ENCODE results near the gene DSTYK. TPM values are rescaled to one million over a fixed set of nuclear protein-coding genes. Genes with fewer than 3 reads are reported as not detected.

The DSTYK gene
- total RNA-seq, 2 experiments from 2014 or later = 14.0 to 14.4 TPM

DNA sequence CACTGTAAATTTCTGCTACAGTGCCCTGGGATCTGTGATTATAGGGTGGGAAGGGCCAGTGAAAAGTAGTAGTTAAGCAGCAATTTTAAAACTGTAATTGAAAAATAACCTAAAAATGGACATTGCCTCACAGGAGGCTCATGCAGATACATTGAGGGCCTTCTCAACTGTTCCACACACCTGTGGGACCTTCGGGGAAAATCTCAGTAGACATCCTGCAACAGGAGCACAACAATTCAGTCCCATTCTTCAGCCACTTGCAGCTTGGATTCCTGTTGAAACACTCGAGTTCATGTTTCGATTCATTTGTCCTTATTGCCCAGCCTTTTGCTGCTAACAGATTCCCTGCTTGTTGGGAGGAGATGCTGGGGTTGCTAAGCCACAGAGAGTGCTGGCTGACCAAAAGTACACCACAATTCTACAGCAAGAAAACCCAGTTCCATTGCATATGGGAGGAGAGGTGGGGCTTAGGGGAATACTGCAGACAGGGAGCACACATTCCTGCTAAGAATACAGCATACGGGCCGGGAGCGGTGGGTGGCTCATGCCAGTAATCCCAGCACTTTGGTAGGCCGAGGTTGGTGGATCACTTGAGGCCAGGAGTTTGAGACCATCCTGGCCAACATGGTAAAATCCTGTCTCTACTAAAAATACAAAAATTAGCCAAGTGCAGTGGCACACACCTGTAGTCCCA is 20.8 kb upstream of the DSTYK start:
- Mint-ChIP-seq H3K27ac (peak overlapping the region; percentile 74), H3K9me3 (no peaks in the 10 kb centered on the region), H3K27me3 (no peaks in the 10 kb centered on the region), H3K4me1 (peaks cover 67% of the 10 kb centered on the region), H3K36me3 (peaks cover 43% of the 10 kb centered on the region), H3K4me3 (peak overlapping the region; percentile 62)
- no peak for DNase-seq

DNA sequence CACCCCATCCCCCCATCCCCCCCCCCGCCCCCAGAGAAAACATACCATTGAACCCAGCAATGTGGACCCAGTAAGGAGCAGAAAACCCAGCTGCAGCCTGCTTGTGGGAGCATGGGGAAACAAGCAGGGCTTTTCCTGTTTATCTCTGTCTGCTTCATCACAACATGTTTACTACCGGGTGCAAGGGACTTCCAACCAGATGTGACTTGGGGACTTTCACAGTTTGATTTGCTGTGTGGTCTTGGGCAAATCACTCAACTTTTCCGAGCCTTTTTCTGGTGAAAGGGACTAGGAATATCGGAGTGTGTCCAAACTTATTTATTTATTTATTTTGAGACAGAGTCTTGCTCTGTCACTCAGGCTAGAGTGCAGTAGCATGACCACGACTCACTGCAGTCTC is 19.5 kb upstream of the DSTYK start:
- Mint-ChIP-seq H3K4me3 (peak overlapping the region; percentile 62), H3K4me1 (peaks cover 63% of the 10 kb centered on the region), H3K36me3 (peaks cover 38% of the 10 kb centered on the region), H3K27me3 (peaks cover 3% of the 10 kb centered on the region), H3K9me3 (no peaks in the 10 kb centered on the region), H3K27ac (no peak overlapping the region)
- DNase-seq = no peak

DNA sequence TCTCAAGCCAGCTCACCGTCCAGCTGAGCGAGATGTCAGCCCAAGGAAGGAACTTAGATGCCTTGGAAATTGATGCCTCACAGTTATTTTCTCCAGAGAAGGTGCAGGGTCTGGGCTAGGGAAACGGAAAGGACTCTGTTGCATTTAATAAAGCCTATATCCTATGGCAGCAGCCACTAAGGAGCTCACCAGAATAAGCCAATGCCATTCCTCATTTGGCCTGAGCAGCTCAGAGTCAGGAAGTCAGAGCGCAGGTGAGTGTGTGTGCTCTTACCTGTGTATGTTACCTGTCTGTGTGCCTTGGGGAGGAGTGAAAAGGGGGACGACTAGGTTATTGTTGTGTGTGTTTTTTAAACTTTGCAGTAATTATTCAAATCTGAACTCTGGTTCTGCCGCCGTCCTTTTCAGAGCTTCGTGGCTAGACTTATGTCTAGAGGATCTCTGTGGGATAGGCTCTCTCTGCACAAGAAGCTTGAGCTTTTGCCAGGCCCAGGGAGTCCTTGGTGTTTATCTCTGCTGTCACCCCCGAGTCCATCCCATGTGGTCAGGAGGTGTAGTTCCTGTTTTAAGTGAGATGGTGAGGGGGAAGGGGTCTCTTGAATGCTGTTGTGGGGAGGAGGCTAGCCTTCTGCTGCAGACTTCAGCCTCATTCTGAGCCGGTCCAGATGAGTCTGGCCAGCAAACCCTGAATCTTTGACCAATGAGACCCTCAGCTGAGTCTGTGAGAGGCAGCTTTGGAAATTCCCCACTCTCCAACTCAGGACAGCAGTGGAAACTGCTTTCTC is 18.6 kb upstream of the DSTYK start:
- H3K36me3 Mint-ChIP-seq = peaks cover 38% of the 10 kb centered on the region

DNA sequence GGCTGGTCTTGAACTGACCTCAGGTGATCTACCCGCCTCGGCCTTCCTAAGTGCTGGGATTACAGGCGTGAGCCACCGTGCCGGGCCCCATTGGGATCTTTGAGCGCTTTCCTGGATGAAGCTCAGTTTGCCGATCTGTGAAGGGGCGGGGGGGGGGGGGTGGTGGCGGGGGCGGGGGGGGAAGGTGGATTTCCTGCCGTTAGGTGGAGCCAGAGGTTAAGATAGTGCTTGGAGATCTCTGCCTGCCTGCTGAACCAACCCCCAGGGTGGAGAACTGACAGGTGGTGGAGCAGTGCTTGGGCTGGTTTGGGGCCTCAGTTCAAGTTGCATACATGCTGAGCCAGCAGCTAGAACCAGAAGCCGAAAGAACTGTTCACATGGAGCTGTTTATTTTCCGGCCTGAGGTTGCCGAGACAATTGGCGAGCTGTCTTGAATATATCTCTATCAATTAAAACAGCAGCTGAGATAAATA is 17.9 kb upstream of the DSTYK start:
- H3K4me1 Mint-ChIP-seq = peaks cover 54% of the 10 kb centered on the region
- H3K9me3 Mint-ChIP-seq = no peaks in the 10 kb centered on the region
- H3K36me3 Mint-ChIP-seq = peaks cover 33% of the 10 kb centered on the region

More for the DNA sequence above, 18.6 kb upstream of the DSTYK start:
- no peaks in the 10 kb centered on the region for H3K9me3 Mint-ChIP-seq
- H3K4me1 Mint-ChIP-seq = peaks cover 59% of the 10 kb centered on the region
- H3K27ac Mint-ChIP-seq = peak overlapping the region; percentile 21
- DNase-seq = no peak
- H3K27me3 Mint-ChIP-seq = peaks cover 10% of the 10 kb centered on the region
- peak overlapping the region; percentile 96 for H3K4me3 Mint-ChIP-seq

DNA sequence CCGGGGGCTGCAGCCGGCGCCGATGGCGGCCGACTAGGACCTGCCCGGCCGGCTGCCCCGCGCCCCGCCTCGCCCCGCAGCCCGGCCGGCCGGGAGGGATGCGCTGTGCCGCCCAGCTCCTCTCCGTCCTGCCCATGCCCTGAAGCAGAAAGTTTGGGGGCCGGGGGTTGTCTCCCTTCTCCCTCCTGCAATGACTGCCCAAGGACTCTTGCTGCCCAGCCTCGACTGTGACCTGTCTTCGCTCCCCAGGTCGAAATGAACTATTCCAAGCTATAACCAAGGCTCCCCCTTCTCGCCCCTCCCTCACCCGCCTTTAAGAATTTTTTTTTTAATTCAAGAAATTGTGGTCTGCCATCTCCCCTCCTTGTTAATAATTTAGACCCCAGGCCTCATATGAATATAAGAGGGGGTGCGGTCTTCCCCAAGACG is 16.6 kb upstream of the DSTYK start:
- Mint-ChIP-seq H3K27ac (peak overlapping the region; percentile 19), H3K4me1 (peaks cover 42% of the 10 kb centered on the region), H3K9me3 (no peaks in the 10 kb centered on the region), H3K36me3 (peaks cover 26% of the 10 kb centered on the region), H3K4me3 (peak overlapping the region; percentile 96), H3K27me3 (peaks cover 17% of the 10 kb centered on the region)
- DNase-seq = no peak

More for the DNA sequence above, 17.9 kb upstream of the DSTYK start:
- Mint-ChIP-seq H3K4me3 (peak overlapping the region; percentile 96), H3K27me3 (peaks cover 15% of the 10 kb centered on the region), H3K27ac (peak overlapping the region; percentile 86)
- DNase-seq = peak; percentile 69

DNA sequence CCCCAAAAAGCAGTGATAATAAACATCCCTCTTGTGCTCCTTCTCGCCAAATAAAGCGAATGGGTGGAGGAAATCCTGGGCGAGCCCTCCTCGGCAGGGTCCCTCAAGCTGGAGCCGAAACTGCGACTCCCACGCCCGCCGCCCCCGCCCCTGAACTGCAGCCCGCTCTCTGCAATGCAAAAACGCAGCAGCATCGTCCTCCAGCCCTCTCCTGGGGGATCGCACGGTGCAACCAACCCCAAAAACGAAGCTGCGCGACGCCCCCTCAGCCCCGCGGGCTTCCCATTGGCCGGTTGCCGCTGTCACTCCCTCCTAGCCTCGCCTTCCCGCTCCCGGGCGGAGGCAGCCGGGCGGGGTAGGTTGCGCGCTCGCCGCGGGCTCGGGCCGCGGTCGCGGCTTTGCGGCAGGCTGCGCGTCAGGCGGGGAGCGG is 16.1 kb upstream of the DSTYK start, which contains the start of gene TMCC2:
Gene TMCC2 (plus strand): TSS at position 363 of the 430 bp plus-strand sequence. CDS start 619 bp downstream, outside the sequence.
- DNase-seq = peak; percentile 93
- Mint-ChIP-seq H3K4me1 (peaks cover 39% of the 10 kb centered on the region), H3K4me3 (peak within 1 kb of the TSS; percentile 96)

DNA sequence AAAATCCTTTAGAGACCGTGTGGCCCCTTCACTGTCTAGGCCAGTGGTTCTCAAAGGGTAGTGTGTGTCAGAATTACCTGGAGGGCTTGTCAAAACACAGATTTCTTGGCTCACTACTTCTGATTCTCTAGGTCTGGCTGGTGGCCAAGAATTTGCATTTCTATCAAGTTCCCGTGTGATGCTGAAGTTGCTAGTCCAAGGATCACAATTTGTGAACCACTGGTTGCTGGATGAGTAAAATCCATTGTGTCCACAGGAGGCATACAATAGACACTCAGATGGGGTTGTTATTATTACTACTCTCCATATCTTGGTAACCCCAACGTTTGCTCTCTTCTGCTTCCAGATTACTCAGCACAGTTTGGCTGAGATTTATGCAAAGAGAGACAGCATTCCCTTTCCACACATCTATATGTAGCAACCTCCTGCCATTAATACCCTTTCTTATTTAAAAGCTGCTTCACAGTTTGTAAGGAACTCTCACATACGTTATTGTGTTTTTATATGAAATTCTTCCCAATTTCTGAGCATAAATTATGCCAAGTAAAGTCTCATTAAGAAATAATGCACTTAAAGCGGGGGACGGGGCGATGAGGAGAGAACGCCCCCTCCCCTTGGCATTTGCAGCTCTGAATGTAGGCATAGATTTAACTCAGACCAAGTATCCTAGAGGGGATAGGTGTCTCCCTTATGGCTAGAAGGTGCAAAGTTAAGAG is 15.5 kb upstream of the DSTYK start:
- Mint-ChIP-seq H3K4me1 (peaks cover 33% of the 10 kb centered on the region), H3K4me3 (peak overlapping the region; percentile 74), H3K9me3 (no peaks in the 10 kb centered on the region), H3K27ac (no peak overlapping the region), H3K27me3 (peaks cover 17% of the 10 kb centered on the region), H3K36me3 (peaks cover 23% of the 10 kb centered on the region)
- no peak for DNase-seq

More for the DNA sequence above, 16.1 kb upstream of the DSTYK start, which contains the start of gene TMCC2:
- Mint-ChIP-seq H3K9me3 (no peaks in the 10 kb centered on the region), H3K36me3 (peaks cover 26% of the 10 kb centered on the region), H3K27ac (peak within 1 kb of the TSS; percentile 86), H3K27me3 (peaks cover 17% of the 10 kb centered on the region)

DNA sequence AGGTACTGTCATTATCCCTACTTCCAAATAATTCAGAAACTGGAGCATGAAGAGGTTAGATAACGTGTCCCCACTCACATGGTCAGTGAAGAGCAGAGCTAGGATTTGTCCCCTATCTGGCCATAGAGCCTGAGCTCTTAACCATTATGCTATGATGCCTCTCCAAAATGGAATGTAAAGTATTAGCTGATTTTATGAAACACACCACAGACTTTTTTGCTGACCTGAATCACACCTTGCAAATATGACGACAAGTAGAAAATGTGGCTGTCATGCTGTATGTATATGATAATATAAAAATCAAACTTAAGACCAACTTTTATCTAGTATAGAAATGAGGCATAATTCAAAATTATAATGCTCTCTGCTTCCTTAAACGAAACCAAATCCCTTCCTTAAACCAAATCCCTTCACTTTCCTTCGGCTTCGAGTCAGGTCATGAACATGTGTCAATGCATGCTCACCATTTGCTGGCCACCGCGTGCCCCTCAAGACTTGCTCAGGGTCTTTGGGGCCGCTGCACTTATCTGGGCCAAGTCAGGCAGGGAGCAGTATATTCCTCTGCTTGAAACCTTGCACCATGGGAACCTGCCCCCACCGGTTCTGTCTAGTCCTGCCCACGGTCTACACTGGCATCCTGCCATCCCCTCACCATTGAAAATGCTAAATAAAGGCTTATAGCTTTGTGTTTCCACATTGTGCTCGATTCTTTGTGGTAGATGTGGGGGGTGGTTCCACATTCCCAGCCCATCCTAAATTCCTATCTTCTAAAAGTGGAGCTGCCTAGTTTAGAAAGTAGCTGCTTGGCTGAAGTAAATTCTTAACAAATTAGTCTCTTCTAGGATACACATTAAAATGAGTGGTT is 14.6 kb upstream of the DSTYK start:
- DNase-seq = no peak
- H3K4me3 Mint-ChIP-seq = no peak overlapping the region

DNA sequence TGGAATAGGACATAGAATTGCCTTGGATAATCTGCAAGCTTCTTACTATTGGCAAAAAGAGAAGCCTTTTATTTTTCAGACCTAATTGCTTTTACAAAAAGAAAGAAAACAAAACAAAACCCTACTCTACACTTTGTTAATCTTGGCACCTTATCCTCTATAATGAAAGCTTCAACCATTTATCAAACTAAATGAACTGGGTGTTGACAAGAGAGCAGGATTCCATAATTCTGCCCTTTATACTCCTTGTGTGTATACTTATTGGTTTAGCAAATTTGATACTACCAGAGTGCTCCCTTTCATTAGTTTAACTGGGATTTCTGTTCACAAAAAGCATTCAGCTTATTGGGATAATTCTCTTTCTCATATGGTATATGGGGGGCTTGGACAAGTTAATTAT is 13.2 kb upstream of the DSTYK start:
- Mint-ChIP-seq H3K36me3 (peaks cover 3% of the 10 kb centered on the region), H3K9me3 (no peaks in the 10 kb centered on the region), H3K4me3 (no peak overlapping the region), H3K27me3 (peaks cover 23% of the 10 kb centered on the region), H3K4me1 (peaks cover 15% of the 10 kb centered on the region), H3K27ac (no peak overlapping the region)
- DNase-seq = no peak

More for the DNA sequence above, 14.6 kb upstream of the DSTYK start:
- Mint-ChIP-seq H3K27ac (no peak overlapping the region), H3K27me3 (peaks cover 22% of the 10 kb centered on the region), H3K9me3 (no peaks in the 10 kb centered on the region), H3K4me1 (peaks cover 25% of the 10 kb centered on the region), H3K36me3 (peaks cover 15% of the 10 kb centered on the region)

DNA sequence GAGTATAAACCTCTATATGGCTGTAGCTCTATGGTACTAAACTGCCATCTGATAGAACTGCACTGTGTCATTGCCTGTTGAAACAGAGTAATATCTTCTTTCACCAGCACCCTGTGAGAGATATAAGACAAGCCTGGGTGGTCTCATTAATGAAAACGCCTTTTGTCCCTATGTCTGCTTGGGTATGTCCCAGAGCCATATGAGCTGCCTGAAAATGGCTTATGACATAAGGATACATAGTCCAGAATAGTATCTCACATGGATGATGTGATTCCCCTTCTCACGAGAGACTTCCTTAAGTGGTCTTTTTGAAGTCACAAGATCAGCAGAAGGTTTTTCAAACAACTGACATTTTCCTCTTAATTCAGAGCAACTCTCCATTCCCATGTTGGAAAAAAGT is 8.9 kb upstream of the DSTYK start:
- Mint-ChIP-seq H3K27me3 (peaks cover 25% of the 10 kb centered on the region), H3K4me3 (no peak overlapping the region), H3K36me3 (no peaks in the 10 kb centered on the region), H3K27ac (no peak overlapping the region), H3K9me3 (no peaks in the 10 kb centered on the region), H3K4me1 (peaks cover 4% of the 10 kb centered on the region)
- DNase-seq = no peak

DNA sequence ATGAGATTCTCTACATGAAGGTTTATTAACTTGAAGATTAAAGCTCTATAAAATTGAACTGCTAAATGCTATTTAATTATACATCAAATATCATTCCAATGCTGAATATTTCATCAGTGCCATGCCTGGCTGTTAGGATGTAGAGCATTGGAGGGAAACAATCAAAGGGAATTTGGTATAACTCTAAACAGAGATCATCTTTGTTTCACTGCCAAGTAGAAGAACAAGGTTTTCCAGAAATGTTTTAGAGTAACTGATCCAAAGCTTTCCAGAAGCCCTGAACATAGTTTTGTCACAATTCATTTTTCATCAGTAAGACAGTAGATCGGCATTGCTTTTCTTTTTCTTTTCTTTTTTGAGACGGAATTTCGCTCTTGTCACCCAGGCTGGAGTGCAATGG is 5.9 kb upstream of the DSTYK start:
- H3K9me3 Mint-ChIP-seq = no peaks in the 10 kb centered on the region
- no peak for DNase-seq
- H3K4me3 Mint-ChIP-seq = no peak overlapping the region
- no peak overlapping the region for H3K27ac Mint-ChIP-seq
- H3K4me1 Mint-ChIP-seq = peaks cover 13% of the 10 kb centered on the region
- no peaks in the 10 kb centered on the region for H3K36me3 Mint-ChIP-seq
- peaks cover 14% of the 10 kb centered on the region for H3K27me3 Mint-ChIP-seq

DNA sequence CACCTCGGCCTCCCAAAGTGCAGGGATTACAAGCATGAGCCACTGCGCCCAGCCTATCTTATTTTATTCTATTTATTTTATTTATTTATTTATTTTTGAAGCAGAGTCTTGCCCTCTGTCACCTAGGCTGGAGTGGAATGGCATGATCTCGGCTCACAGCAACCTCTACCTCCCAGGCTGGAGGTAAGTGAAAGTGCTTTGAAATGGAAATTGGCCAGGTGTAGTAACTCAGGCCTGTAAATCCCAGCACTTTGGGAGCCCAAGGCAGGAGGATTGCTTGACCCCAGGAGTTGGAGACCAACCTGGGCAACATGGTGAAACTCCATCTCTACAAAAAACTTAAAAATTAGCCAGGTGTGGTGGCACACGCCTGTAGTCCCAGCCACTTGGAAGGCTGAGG is 5.1 kb upstream of the DSTYK start:
- Mint-ChIP-seq H3K27ac (no peak overlapping the region), H3K36me3 (no peaks in the 10 kb centered on the region), H3K4me3 (no peak overlapping the region), H3K27me3 (peaks cover 14% of the 10 kb centered on the region), H3K9me3 (no peaks in the 10 kb centered on the region), H3K4me1 (peaks cover 21% of the 10 kb centered on the region)
- DNase-seq = no peak

DNA sequence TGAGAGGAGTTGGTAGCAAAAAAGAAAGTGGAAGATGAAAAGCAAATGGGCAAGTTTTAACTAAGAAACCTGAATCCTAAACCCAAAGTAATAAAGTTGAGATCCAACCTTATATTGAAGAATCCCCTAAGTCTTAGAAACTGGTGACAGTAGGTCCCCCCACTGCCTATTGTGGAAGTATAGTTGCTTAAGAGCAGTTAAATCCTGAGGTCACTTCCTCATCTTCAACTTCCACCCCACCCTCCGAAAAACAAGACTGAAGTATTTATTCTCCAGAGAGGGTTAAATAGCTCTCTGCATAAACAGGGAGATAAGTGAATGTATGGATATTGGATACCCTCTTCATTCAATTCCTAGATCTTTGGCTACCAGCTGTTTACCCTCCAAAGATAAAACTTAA is 3.3 kb upstream of the DSTYK start:
- Mint-ChIP-seq H3K27ac (no peak overlapping the region), H3K36me3 (peaks cover 5% of the 10 kb centered on the region), H3K9me3 (no peaks in the 10 kb centered on the region), H3K4me3 (no peak overlapping the region), H3K27me3 (peaks cover 9% of the 10 kb centered on the region), H3K4me1 (peaks cover 29% of the 10 kb centered on the region)
- DNase-seq = no peak
